ENCODE data around the gene NPPB. TPM values are rescaled to one million over a fixed set of nuclear protein-coding genes. Genes with fewer than 3 reads are reported as not detected.
A peak's percentile ranks its signal among the peaks of the same experiment; 100 is the strongest.

Gene NPPB
- total and polyA plus RNA-seq, 9 of the 15 experiments (the other 6 are each of a cell fraction or from before 2014, with no cell fraction given): not detected

GRCh38 chr1:11908095-11908675, 49.4 kb upstream of the NPPB start (continued):
- TF ChIP-seq CHAMP1 (IDR thresholded peaks at IDR 0.05) (peak; percentile 93), NBN (IDR thresholded peaks at IDR 0.05; ENCODE audit: low read depth) (peak; percentile 99), CEBPZ (IDR thresholded peaks at IDR 0.05; ENCODE audit: borderline replicate concordance, low read depth, low read length) (peak; percentile 70; the same call in 1 of the 2 replicates), PHF20 (IDR thresholded peaks at IDR 0.05; ENCODE audit: partially characterized antibody) (peak; percentile 75), STAT5B (CRISPR knock-in tag; IDR thresholded peaks at IDR 0.05) (no peak), HMG20A (CRISPR knock-in tag; conservative IDR thresholded peaks at IDR 0.05) (peak; percentile 75), HNRNPK (IDR thresholded peaks at IDR 0.05; ENCODE audit: low read depth, low read length, poor library complexity, severe bottlenecking) (no peak), TFAM (CRISPR knock-in tag; conservative IDR thresholded peaks at IDR 0.05) (no peak), AFF4 (CRISPR knock-in tag; IDR thresholded peaks at IDR 0.05) (peak; percentile 100), SREBF2 (CRISPR knock-in tag; IDR thresholded peaks at IDR 0.05) (no peak), CREM (IDR thresholded peaks at IDR 0.05; ENCODE audit: low read depth) (peak; percentile 58), RBFOX2 (IDR thresholded peaks at IDR 0.05; ENCODE audit: low read depth, low read length) (peak; percentile 85), CHCHD3 (CRISPR knock-in tag; IDR thresholded peaks at IDR 0.05) (peak; percentile 99), NKRF (IDR thresholded peaks at IDR 0.05; ENCODE audit: borderline replicate concordance) (peak; percentile 75)

Measured in K562 (cell line).